ENCODE data around the gene HOXB3.

Gene HOXB3

DNA sequence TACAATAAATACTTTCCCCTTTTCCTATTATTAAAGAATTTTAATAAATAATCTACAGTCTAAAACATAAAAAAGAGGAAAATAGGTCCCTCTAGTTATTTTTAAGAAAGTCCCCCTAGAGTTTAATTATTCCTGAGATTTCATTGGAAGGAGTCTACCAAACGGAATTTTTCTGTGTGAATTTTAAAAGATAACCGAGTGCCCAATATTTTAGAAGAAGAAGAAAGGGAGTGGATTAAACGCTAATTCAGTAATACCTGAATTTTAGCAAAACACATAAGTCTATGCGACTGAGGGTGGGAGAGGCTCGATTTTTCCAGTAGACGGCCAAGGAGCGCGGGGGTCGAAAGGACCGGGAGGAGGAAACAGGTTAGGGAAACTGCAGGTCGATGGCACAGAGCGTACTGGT is 47.3 kb downstream of the HOXB3 start:
- DNase-seq (ENCODE audit: low read depth): no peak
- TF ChIP-seq, protein P1, sequence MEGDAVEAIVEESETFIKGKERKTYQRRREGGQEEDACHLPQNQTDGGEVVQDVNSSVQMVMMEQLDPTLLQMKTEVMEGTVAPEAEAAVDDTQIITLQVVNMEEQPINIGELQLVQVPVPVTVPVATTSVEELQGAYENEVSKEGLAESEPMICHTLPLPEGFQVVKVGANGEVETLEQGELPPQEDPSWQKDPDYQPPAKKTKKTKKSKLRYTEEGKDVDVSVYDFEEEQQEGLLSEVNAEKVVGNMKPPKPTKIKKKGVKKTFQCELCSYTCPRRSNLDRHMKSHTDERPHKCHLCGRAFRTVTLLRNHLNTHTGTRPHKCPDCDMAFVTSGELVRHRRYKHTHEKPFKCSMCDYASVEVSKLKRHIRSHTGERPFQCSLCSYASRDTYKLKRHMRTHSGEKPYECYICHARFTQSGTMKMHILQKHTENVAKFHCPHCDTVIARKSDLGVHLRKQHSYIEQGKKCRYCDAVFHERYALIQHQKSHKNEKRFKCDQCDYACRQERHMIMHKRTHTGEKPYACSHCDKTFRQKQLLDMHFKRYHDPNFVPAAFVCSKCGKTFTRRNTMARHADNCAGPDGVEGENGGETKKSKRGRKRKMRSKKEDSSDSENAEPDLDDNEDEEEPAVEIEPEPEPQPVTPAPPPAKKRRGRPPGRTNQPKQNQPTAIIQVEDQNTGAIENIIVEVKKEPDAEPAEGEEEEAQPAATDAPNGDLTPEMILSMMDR (conservative IDR thresholded peaks at IDR 0.05; ENCODE audit: control insufficient read depth, insufficient read depth, low read depth, low read length): no peak
- peak overlapping the region; percentile 95 for H3K4me3 ChIP-seq (ENCODE audit: control insufficient read depth, low read depth, low read length)

DNA sequence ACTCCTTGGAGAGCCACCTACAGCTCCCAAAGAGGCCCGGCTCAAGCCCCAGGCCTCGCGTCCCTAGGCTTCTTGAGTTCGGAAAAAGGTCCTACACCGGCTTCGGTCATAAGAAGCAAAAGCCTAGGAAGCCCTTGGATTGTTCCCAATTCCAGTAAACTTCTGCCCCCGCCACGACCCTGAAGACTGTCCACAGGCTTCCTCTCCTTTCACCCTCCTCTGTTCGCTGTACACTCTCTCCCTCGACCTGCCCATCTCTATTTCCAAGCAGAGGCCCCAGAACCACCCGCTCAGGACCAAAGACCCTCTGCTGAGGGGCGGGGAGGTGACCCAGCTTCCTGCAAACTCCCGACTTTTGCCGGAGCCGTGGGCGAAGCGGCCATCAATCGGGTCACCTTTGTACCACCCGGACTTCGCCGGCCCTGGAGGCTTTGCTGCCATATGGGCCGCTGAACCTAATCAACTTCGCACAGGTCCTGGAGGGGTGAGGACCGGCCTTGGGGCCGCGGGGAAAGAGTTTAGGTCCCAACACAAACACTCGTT is 47.9 kb downstream of the HOXB3 start:
- TF ChIP-seq, protein P1 (conservative IDR thresholded peaks at IDR 0.05; ENCODE audit: control insufficient read depth, insufficient read depth, low read depth, low read length): no peak
- peak; percentile 66 for DNase-seq (ENCODE audit: low read depth)
- peak overlapping the region; percentile 95 for H3K4me3 ChIP-seq (ENCODE audit: control insufficient read depth, low read depth, low read length)

DNA sequence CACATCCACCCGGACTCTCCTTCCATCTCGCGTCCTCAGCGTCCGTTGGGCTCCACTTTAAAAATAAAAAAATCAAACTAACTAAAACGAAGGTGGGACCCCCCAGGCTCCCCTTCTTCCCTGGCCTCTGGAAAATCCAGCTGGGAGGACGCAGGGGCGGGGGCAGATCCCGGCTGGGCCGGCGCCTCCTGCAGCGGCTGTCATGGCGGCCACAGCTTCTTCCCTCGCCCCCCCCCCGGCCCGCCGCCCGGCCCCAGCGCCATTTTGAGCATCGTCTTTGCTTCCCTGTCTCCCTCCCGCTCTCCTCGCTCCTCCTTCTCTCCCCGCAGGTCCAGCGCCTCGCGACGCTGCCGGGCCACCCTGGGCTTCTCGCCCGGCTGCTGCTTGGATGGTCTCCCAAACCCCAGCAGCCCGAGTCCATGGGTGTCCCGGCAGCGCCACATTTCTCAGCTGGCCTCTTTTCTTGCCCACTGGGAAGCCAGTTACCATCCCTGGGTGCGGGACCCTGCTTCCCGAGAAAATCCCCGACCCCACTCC is 48.4 kb downstream of the HOXB3 start:
- DNase-seq (ENCODE audit: low read depth): peak; percentile 77
- peak overlapping the region; percentile 95 for H3K4me3 ChIP-seq (ENCODE audit: control insufficient read depth, low read depth, low read length)
- TF ChIP-seq, protein P1 (conservative IDR thresholded peaks at IDR 0.05; ENCODE audit: control insufficient read depth, insufficient read depth, low read depth, low read length): no peak

DNA sequence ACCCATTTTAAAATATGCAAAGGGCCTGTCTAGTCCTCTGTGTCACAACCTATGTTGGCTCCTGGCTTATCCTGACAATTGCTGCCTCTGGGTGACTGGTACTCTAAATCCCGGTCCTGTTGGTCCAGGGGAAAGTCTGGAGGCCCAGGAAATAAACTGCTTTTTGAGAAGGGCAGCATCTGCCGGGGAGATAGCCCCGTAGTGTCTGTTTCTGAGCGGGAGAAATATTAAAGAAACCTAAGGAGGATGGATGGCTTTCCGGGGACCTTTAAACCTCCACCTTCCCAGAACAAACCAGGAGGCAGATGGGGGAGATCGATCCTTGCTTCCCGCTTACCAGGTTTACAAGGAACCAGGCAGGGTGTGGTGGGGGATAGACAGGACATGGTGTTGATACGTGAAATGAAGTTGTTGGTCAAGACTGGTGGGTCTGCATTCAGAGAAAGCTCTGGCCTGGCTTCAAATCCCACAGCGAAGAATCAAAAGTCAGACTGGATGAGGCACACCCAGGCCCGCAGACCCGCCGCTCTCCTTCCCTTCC is 48.9 kb downstream of the HOXB3 start:
- no peak for DNase-seq (ENCODE audit: low read depth)
- peak overlapping the region; percentile 95 for H3K4me3 ChIP-seq (ENCODE audit: control insufficient read depth, low read depth, low read length)
- TF ChIP-seq, protein P1 (conservative IDR thresholded peaks at IDR 0.05; ENCODE audit: control insufficient read depth, insufficient read depth, low read depth, low read length): no peak

- no peak overlapping the region for H3K4me3 ChIP-seq (ENCODE audit: control insufficient read depth, low read depth, low read length)
- TF ChIP-seq, protein P1 (conservative IDR thresholded peaks at IDR 0.05; ENCODE audit: control insufficient read depth, insufficient read depth, low read depth, low read length): no peak
- no peak for DNase-seq (ENCODE audit: low read depth)
Observed at GRCh38 chr17:48540213-48540612, 49.8 kb downstream of the HOXB3 start.

- peak; percentile 94 for DNase-seq (ENCODE audit: low read depth)
- no peak overlapping the region for H3K4me3 ChIP-seq (ENCODE audit: control insufficient read depth, low read depth, low read length)
- TF ChIP-seq, protein P1 (conservative IDR thresholded peaks at IDR 0.05; ENCODE audit: control insufficient read depth, insufficient read depth, low read depth, low read length): no peak
Observed at GRCh38 chr17:48539177-48539576, 50.9 kb downstream of the HOXB3 start.
